DND-41 (cell line): ENCODE measurements around the gene SLC1A7.

Experiments used
- ATAC-seq: fragments of 200-7000 bp; cut with Tn5 transposase; 3 replicates; pipeline ENCODE4 v1.9.1; 2021; ENCODE audit warnings: low read depth; ENCODE audit not compliant: insufficient read depth
- DNase-seq: peaks from one replicate; pipeline ENCODE4 v3.0.0-alpha.2; 2020
- H2AFZ ChIP-seq: 2 replicates; pipeline ENCODE4 v1.6.0; 2012; ENCODE audit warnings: low read depth, low read length
- H3K27ac ChIP-seq: 2 replicates; pipeline ENCODE4 v1.5.1; 2012; ENCODE audit warnings: low read length, inconsistent platforms
- H3K27me3 ChIP-seq: fragments of 200-600 bp; sonication (generic); 2 replicates; pipeline ENCODE4 v1.6.0; 2012; ENCODE audit warnings: low read length, mild to moderate bottlenecking, inconsistent platforms; ENCODE audit not compliant: insufficient read depth, poor library complexity
- H3K36me3 ChIP-seq: 2 replicates; pipeline ENCODE4 v1.5.1; 2012; ENCODE audit warnings: low read length, inconsistent platforms; ENCODE audit not compliant: insufficient read depth
- H3K4me1 ChIP-seq: 2 replicates; pipeline ENCODE4 v1.5.1; 2012; ENCODE audit warnings: mild to moderate bottlenecking, low read length; ENCODE audit not compliant: insufficient read depth
- H3K4me2 ChIP-seq: 2 replicates; pipeline ENCODE4 v1.6.0; 2012; ENCODE audit warnings: mild to moderate bottlenecking, moderate library complexity, low read length, inconsistent platforms; ENCODE audit not compliant: insufficient read depth
- H3K4me3 ChIP-seq, 2 experiments: fragments of 200-600 bp in 1 of 2; shearing (Covaris generic) in 1 of 2; 2 replicates each; pipeline ENCODE4 v1.5.1; 2012 to 2016; ENCODE audit warnings: inconsistent platforms in 2 of 2, low read length in 2 of 2, mild to moderate bottlenecking in 2 of 2, low read depth in 1 of 2, moderate library complexity in 1 of 2
- H3K79me2 ChIP-seq: 2 replicates; pipeline ENCODE4 v1.6.0; 2012; ENCODE audit warnings: low read length, inconsistent platforms; ENCODE audit not compliant: insufficient read depth
- H3K9ac ChIP-seq: 2 replicates; pipeline ENCODE4 v1.6.0; 2012; ENCODE audit warnings: low read depth, mild to moderate bottlenecking, inconsistent platforms, low read length, moderate library complexity
- H3K9me3 ChIP-seq: 2 replicates; pipeline ENCODE4 v1.5.1; 2012; ENCODE audit warnings: low read length, moderate library complexity, mild to moderate bottlenecking, inconsistent platforms; ENCODE audit not compliant: insufficient read depth, severe bottlenecking
- H4K20me1 ChIP-seq: 2 replicates; pipeline ENCODE4 v1.6.0; 2012; ENCODE audit warnings: low read length; ENCODE audit not compliant: insufficient read depth
- EZH2 ChIP-seq: IDR thresholded peaks from 3 replicates; pipeline ENCODE4 v1.6.1; 2012; ENCODE audit warnings: borderline replicate concordance, low read depth, mild to moderate bottlenecking, moderate library complexity, low read length, inconsistent platforms; ENCODE audit not compliant: severe bottlenecking
- TF ChIP-seq, protein P1 (sequence below): IDR thresholded peaks from 2 replicates; pipeline ENCODE4 v1.5.1; 2012; ENCODE audit warnings: borderline replicate concordance, low read length, moderate library complexity, mild to moderate bottlenecking; ENCODE audit not compliant: poor library complexity, severe bottlenecking; ENCODE audit errors: extremely low read depth

The SLC1A7 gene

DNA sequence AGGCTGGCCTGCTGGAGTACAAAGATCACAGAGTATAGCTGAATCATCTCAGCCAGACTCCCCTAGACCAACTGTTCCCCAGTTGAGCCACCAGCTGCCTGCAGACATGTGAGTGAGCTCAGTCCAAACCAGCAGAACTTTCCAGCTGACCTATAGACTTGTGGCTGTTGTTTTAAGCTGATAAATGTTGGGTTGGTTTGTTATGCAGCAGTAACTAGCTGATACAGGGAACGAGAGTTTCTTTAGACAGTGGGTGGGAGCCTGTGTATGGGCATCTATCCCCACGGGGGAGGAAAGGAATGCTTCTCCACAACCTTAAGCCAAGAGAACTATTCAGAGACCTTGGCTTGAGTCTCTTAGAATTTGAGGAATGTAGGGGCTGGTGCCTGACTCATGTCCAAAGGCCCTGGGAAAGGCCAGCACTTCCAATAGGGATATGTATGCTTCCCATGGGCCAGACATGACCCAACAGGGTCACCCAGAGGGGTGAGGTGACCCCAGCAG, 30.1 kb downstream of the SLC1A7 start:
- Histone ChIP-seq H3K4me2 (no peak overlapping the region), H3K9me3 (no peaks in the 10 kb centered on the region), H3K27me3 (peaks cover 10% of the 10 kb centered on the region), H2AFZ (no peak overlapping the region), H3K4me3 (no peak overlapping the region), H3K79me2 (no peaks in the 10 kb centered on the region), H3K27ac (no peak overlapping the region), H3K36me3 (no peaks in the 10 kb centered on the region), H3K4me1 (no peaks in the 10 kb centered on the region; the same call in 1 of the 2 replicates), H3K9ac (no peak overlapping the region), H4K20me1 (no peaks in the 10 kb centered on the region)
- no peak for ATAC-seq
- no peak for DNase-seq
- TF ChIP-seq EZH2: no peak
- TF ChIP-seq, protein P1, sequence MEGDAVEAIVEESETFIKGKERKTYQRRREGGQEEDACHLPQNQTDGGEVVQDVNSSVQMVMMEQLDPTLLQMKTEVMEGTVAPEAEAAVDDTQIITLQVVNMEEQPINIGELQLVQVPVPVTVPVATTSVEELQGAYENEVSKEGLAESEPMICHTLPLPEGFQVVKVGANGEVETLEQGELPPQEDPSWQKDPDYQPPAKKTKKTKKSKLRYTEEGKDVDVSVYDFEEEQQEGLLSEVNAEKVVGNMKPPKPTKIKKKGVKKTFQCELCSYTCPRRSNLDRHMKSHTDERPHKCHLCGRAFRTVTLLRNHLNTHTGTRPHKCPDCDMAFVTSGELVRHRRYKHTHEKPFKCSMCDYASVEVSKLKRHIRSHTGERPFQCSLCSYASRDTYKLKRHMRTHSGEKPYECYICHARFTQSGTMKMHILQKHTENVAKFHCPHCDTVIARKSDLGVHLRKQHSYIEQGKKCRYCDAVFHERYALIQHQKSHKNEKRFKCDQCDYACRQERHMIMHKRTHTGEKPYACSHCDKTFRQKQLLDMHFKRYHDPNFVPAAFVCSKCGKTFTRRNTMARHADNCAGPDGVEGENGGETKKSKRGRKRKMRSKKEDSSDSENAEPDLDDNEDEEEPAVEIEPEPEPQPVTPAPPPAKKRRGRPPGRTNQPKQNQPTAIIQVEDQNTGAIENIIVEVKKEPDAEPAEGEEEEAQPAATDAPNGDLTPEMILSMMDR: no peak

DNA sequence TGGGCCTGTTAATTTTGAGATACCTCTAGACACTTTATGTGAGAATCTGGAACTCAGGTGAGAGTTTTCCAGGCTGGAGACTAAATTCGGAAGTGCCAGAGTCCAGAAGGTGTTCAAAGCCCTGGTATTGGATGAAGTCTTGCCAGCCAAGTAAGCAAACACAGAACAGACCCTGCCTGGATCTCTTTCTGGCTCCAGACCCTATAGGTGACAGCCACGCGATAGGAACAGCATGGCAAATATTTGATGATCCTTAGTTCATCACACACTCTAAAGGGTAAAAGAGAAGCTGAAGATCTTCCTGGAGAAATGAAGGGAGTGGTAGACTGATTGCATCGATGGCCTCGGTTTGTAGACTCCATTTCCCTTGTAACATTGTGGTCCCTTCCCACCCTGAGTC, 30.7 kb downstream of the SLC1A7 start:
- no peak overlapping the region for H3K4me2 ChIP-seq
- no peaks in the 10 kb centered on the region for H3K9me3 ChIP-seq
- H3K36me3 ChIP-seq: no peaks in the 10 kb centered on the region
- no peaks in the 10 kb centered on the region; the same call in 1 of the 2 replicates for H3K4me1 ChIP-seq
- H3K4me3 ChIP-seq: no peak overlapping the region
- no peak overlapping the region for H3K27ac ChIP-seq
- TF ChIP-seq, protein P1: no peak
- no peak for TF ChIP-seq EZH2
- no peaks in the 10 kb centered on the region for H3K79me2 ChIP-seq
- H3K9ac ChIP-seq: no peak overlapping the region
- no peaks in the 10 kb centered on the region for H4K20me1 ChIP-seq
- no peak overlapping the region for H2AFZ ChIP-seq
- DNase-seq: no peak
- peaks cover 10% of the 10 kb centered on the region for H3K27me3 ChIP-seq
- no peak for ATAC-seq

DNA sequence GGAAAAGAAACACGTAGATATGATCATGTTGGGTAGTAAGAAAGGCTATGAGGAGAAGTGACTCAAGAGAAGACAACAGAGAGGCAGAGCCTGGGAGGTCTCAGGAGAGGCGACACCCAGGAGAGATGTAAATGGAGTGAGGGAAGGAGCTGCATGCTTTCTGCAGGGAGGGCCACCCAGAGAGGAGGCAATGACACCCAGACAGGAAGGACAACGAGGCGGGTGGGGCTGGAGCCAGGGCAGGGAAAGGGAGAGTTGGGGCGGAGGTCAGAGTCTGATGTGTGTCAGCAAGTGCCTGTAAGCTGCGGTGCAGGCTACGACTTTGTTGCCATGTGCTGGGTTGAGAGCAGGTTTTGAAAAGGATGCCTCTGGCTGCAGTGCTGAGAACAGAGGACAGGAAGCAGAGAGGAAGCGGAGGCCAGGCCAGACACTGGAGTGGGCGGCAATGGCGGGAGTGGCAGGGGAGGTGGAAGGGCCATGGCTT, 31.3 kb downstream of the SLC1A7 start:
- Histone ChIP-seq H2AFZ (no peak overlapping the region), H3K4me2 (no peak overlapping the region), H3K9me3 (no peaks in the 10 kb centered on the region), H3K79me2 (no peaks in the 10 kb centered on the region), H3K36me3 (no peaks in the 10 kb centered on the region), H3K4me1 (no peaks in the 10 kb centered on the region; the same call in 1 of the 2 replicates), H3K4me3 (no peak overlapping the region), H4K20me1 (no peaks in the 10 kb centered on the region), H3K27ac (no peak overlapping the region), H3K9ac (no peak overlapping the region), H3K27me3 (peaks cover 10% of the 10 kb centered on the region)
- ATAC-seq (no peak), DNase-seq (no peak)
- TF ChIP-seq, protein P1: no peak
- TF ChIP-seq EZH2: no peak
